ENCODE data around the gene RABEPK.
"Not testable (repeated sequence)": the region's sequence is repeated elsewhere in the genome, so short reads cannot be mapped to it uniquely, and the experiment has no call there.

The RABEPK gene

DNA sequence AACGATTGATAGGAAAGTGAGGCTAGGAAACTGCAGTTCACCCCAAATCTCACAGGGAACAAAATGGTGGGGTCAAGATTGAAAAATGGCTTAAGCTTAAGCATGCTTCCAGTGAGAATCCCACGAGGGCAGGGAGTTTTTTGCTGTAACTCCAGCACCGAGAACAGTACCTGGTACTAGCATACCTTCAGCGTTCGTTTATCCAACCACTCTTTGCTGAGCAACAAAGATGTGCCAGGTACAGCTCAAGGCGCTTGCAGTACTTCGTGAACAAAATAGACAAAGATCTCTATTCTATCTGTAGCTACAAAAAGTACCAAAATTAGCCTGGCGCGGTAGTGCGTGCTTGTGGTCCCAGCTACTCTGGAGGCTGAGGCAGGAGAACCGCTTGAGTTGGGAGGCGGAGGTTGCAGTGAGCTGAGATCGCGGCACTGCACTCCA lies 10.0 kb upstream of the RABEPK start:
- no peak for DNase-seq (ENCODE audit: low read depth, low spot score)
- peak overlapping the region; percentile 73 for H3K27ac ChIP-seq

DNA sequence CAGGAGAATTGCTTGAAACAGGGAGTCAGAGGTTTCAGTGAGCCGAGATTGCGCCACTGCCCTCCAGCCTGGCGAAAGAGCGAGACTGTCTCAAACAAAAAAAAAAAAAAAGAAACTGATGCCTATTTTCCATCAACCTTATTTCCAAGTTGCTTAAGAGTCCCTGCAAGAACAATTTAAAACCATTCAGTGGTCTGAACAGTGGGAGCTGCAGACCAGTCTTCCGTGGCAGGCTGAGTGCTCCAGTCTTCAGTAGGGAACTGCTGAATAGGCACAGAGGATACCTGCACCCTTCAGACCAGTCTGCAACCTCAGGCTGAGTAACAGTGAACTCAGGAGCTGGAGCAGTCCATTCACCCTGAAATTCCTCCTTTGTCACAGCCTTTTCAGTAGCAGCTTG lies 5.9 kb upstream of the RABEPK start:
- H3K27ac ChIP-seq: not testable (repeated sequence)

DNA sequence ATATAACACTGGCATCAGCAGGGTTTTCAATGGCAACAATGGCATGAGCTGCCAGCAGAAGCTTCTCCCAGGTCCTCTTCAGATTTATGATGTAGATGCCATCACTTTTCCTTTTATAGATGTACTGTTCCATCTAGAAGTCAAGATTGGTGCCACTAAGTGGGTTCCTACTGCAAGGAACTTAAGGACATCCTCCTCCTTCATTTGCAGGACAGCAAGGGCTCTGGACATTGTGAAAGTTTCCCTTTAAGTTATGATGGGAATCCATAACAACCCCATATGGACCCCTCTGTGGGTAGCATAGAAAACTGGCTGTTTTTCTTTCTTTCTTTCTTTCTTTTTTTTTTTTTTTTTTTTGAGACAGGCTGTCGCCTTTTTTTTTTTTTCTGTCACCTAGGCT lies 4.8 kb upstream of the RABEPK start:
- H3K27ac ChIP-seq: not testable (repeated sequence)

More for the DNA sequence above, 5.9 kb upstream of the RABEPK start:
- not testable (repeated sequence) for DNase-seq (ENCODE audit: low read depth, low spot score)

GRCh38 chr9:125202846-125203618 lies 2.7 kb downstream of the RABEPK start:
- no peak for DNase-seq (ENCODE audit: low read depth, low spot score)
- H3K27ac ChIP-seq: no peak overlapping the region

More for the DNA sequence above, 4.8 kb upstream of the RABEPK start:
- not testable (repeated sequence) for DNase-seq (ENCODE audit: low read depth, low spot score)

- no peak for DNase-seq (ENCODE audit: low read depth, low spot score)
- H3K27ac ChIP-seq: no peak overlapping the region
These were observed 4.1 kb downstream of the RABEPK start for GRCh38 chr9:125204477-125204876.

DNA sequence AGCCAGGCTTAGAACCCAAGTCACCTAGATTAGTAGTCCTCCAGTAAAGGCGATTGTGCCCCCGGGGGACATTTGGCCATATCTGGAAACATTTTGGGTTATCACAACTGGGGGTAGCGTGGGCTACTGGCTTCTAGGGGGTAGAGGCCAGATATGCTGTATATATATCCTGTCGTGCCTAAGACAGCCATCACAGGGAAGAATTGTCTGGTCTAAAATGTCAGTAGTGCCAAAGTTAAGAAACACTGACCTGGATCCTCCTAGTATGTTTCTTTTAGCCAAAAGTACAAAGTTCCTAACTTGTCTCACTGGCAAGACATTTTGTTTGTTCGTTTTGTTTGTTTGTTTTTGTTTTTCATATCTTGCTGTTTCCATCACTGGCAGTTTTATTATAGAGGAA lies 13.8 kb downstream of the RABEPK start:
- no peak for DNase-seq (ENCODE audit: low read depth, low spot score)
- no peak overlapping the region for H3K27ac ChIP-seq

DNA sequence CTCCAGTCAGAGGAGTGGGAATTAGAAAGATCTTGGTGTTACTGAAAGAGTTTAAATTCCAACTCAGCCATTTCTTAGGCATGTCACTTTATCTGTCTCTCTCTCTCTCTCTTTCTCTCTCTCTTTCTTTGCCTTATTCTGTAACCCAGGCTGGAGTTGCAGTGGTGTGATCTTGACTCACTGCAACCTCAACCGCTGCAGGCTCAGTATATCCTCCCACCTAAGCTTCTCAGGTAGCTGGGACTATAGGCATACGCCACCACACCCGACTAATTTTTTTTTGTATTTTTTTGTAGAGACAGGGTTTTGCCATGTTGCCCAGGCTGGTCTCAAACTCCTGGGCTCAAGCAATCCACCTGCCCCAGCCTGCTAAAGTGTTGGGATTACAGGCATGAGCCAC lies 18.3 kb downstream of the RABEPK start:
- DNase-seq (ENCODE audit: low read depth, low spot score): no peak
- no peak overlapping the region for H3K27ac ChIP-seq

DNA sequence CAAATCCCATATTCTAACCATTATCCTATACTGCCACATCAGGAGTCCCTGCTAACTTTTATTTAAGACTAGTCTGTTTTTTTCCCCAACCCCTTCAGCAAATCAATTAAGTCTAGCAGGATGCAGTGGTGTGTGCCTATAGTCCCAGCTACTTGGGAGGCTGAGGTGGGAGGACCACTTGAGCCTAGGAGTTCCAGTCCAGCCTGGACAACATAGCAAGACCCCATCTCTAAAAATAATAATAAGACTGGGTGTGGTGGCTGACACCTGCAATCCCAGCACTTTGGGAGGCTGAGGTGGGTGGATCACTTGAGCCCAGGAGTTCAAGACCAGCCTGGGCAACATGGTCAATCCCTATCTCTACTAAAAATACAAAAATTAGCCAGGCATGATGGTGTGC lies 24.5 kb downstream of the RABEPK start:
- DNase-seq (ENCODE audit: low read depth, low spot score); H3K27ac ChIP-seq: not testable (repeated sequence)

DNA sequence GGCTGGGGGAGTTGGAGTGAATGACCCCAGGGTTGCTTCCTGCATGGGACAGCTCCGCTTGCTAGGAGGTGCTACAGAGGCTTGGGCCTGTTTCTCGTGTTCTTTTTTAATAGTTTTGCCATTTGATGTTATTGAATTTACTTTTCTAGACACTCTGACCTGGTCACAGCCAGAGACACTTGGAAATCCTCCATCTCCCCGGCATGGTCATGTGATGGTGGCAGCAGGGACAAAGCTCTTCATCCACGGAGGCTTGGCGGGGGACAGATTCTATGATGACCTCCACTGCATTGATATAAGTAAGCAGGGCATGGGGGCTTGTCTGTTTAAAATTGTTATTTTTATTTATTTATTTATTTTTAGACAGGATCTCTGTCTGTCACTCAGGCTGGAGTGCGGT lies 27.4 kb downstream of the RABEPK start:
- no peak overlapping the region for H3K27ac ChIP-seq
- no peak for DNase-seq (ENCODE audit: low read depth, low spot score)

DNA sequence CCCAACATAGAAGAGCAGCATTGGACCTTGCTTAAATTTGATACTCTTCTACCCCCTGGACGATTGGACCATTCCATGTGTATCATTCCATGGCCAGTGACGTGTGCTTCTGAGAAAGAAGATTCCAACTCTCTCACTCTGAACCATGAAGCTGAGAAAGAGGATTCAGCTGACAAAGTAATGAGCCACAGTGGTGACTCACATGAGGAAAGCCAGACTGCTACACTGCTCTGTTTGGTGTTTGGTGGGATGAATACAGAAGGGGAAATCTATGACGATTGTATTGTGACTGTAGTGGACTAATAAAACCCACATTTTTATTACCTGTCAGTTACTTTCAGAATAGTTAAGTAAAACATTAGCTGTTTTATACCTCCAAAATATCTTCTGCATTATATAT lies 33.3 kb downstream of the RABEPK start:
- peak overlapping the region; percentile 64 for H3K27ac ChIP-seq
- DNase-seq (ENCODE audit: low read depth, low spot score): peak; percentile 87

- H3K27ac ChIP-seq: peak overlapping the region; percentile 64
- DNase-seq (ENCODE audit: low read depth, low spot score): not testable (repeated sequence)
These were observed 33.8 kb downstream of the RABEPK start for GRCh38 chr9:125234099-125234498.

DNA sequence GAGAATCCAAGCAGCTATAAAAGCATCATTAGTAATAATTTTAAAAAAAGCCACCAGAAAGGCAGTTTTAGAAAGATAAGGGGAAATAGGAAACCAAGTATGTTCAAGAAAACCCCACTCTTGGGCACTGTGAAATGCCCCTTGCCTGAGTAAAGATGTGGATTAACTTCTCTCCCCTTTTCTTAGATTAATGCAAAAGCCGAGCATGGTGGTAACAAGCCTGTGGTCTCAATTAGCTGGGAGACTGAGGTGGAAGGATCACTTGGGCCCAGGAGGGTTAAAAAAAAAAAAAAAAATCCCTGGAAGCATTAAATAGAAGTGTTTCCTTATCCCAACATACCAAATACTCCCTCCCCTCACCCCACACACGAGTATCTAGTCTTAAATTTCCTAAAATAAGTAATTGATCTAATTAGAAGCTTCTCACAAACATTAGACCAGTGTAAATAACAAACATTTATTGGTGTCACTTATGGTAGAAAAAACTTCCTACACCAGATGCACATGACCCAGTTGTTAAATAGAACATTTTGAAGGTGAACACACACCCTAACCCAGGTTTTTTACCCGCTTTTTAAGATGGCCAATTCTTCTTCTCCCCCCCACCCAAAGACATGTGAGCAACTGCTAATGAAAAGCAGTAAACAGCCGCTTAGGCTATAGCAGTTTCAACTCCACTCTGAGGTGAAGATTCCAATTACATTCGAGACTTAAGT lies 35.6 kb downstream of the RABEPK start:
- DNase-seq (ENCODE audit: low read depth, low spot score): no peak
- peak overlapping the region; percentile 96 for H3K27ac ChIP-seq

DNA sequence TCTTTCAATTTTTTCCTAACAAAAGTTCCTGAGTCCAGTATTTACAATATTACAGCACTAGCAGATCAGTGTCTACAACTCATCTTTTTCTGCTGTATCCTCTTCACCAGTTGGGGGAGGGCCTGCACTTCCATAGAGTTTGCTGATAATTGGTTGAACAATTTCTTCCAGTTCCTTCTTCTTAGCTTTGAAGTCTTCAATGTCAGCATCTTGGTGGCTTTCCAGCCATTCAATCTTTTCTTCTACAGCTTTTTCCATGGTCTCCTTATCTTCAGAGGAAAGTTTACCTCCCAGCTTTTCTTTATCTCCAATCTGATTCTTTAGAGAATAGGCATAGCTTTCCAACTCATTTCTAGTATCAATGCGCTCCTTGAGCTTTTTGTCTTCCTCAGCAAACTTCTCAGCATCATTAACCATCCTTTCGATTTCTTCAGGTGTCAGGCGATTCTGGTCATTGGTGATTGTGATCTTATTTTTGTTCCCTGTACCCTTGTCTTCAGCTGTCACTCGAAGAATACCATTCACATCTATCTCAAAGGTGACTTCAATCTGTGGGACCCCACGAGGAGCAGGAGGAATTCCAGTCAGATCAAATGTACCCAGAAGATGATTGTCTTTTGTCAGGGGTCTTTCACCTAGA lies 36.3 kb downstream of the RABEPK start:
- peak overlapping the region; percentile 96 for H3K27ac ChIP-seq
- DNase-seq (ENCODE audit: low read depth, low spot score): not testable (repeated sequence)

- DNase-seq (ENCODE audit: low read depth, low spot score): no peak
- H3K27ac ChIP-seq: peak overlapping the region; percentile 96
These were observed 38.0 kb downstream of the RABEPK start for GRCh38 chr9:125238127-125238914.

- DNase-seq (ENCODE audit: low read depth, low spot score): no peak
- H3K27ac ChIP-seq: peak overlapping the region; percentile 96
These were observed 38.6 kb downstream of the RABEPK start for GRCh38 chr9:125238915-125239446.

DNA sequence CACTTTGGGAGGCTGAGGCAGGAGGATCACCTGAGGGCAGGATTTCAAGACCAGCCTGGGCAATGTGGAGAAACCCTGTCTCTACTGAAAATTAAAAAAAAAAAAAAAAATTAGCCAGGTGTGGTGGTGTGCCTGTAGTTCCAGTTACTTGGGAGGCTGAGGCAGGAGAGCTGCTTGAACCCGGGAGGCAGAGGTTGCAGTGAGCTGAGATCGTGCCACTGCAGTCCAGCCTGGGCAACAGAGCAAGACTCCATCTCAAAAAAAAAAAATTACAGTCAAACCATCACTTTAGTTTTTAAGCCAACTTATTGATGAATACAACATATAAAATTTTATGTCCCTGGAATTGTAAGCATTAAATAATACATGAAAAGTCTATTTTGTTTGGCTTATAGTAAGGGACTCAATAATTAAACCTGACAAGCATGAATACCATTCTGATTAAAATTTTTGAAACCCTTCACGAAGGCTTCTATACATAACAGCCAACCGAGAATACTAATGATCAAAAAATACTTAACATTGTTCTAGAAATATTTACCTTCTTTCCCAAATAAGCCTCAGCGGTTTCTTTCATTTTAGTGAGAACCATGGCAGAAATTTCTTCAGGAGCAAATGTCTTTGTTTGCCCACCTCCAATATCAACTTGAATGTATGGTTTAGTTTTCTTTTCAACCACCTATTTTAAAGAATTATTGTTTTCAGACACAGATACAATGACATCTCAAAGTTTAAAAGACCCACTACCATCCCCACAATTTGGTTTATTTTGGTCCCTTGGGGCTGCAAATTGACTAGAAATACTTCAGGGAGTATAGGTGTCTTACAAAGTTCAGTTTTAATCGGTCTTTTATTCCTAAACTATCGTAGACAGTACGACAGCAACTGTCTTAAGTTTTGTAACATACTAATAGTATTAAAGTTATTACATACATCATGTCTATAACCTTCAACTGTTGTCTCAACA lies 39.6 kb downstream of the RABEPK start:
- peak overlapping the region; percentile 96 for H3K27ac ChIP-seq
- DNase-seq (ENCODE audit: low read depth, low spot score): no peak

GRCh38 chr9:125240649-125240999 lies 40.3 kb downstream of the RABEPK start:
- no peak for DNase-seq (ENCODE audit: low read depth, low spot score)

DNA sequence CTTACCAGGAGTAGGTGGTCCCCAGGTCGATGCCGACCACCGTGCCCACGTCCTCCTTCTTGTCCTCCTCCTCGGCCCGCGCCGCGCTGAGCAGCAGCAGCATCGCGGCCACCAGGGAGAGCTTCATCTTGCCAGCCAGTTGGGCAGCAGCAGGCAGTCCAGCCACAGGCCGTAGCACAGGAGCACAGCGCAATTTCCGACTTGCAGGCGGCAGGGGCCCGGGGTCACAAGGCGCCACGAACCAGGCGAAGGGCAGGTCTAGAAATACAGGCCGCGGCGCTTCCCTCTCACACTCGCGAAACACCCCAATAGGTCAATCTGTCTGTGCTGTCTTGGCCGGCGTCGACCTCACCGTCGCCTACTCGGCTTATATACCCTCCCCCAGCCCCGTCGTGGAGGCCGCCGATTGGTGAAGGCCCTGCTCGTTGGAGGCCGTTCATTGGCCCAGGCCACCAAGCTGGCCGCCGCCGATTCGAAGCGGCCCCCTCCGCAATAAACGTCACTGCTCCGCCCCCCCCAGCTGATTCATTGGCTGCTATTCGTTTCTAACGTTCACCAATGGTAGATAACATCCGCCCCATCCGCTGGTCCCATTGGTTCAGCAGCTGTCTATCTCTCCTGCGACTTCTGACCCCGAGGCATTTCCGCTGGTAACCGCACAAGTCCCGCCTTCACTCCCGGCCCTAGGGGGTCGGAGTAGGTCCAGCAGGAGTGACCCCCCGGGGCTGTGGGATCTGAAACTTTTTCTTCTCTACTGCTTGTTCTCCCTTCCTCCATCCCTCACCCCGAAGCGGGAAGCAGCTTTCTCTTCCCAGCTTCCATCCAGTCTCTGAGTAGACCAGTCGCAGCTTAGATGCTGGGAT lies 40.9 kb downstream of the RABEPK start, which contains the start of gene HSPA5:
Gene HSPA5, minus strand, starts transcription at position 344 of the 863 bp plus-strand sequence. Its CDS starts 217 bp downstream, at position 127.
- peak; percentile 97 for DNase-seq (ENCODE audit: low read depth, low spot score)
- H3K27ac ChIP-seq: peak within 1 kb of the TSS; percentile 96

More at GRCh38 chr9:125240649-125240999, 40.3 kb downstream of the RABEPK start:
- peak overlapping the region; percentile 96 for H3K27ac ChIP-seq

Measured in epithelial cell of prostate (primary cell).